GM21515 (cell line): ENCODE measurements around the gene PCDHGB3.

Source experiments
- ATAC-seq: cut with Tn5 transposase; IDR thresholded peaks from one replicate; pipeline ENCODE4 v1.9.1; 2021; ENCODE audit not compliant: unreplicated experiment

Gene PCDHGB3

DNA sequence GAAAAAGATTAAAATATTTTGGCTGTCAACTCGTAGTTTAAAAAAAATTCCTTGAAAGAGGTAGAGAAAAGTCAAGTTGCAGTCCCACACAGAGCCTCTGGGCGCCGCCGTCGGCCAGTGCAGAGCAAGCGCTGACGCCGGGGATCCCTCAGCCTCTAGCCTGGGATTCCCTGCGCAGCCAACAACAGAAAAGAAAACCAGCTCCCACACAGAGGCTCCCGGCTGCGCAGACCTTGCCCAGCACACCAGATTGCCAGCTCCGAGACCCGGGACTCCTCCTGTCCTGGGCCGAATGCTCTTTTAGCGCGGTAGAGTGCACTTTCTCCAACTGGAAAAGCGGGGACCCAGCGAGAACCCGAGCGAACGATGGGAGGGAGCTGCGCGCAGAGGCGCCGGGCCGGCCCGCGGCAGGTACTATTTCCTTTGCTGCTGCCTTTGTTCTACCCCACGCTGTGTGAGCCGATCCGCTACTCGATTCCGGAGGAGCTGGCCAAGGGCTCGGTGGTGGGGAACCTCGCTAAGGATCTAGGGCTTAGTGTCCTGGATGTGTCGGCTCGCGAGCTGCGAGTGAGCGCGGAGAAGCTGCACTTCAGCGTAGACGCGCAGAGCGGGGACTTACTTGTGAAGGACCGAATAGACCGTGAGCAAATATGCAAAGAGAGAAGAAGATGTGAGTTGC, 47.6 kb downstream of the PCDHGB3 start, which contains the start of gene PCDHGB7:
Gene PCDHGB7 (plus strand): TSS at position 184 of the 679 bp plus-strand sequence. CDS start 183 bp downstream, at position 367.
- ATAC-seq = peak; percentile 82

DNA sequence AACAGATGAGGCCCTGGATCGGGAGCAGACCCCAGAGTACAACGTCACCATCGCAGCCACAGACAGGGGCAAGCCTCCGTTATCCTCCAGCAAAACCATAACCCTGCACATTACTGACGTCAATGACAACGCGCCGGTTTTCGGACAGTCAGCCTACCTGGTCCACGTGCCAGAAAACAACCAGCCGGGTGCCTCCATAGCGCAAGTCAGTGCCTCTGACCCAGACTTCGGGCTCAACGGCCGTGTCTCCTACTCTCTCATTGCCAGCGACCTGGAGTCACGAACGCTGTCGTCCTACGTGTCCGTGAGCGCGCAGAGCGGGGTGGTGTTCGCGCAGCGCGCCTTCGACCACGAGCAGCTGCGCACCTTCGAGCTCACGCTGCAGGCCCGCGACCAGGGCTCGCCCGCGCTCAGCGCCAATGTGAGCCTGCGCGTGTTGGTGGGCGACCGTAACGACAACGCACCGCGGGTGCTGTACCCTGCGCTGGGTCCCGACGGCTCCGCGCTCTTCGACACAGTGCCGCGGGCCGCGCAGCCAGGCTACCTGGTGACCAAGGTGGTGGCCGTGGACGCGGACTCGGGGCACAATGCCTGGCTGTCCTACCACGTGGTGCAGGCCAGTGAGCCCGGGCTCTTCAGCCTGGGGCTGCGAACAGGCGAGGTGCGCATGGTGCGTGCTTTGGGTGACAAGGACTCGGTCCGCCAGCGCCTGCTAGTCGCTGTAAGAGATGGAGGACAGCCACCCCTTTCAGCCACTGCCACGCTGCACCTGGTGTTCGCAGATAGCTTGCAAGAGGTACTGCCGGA, 49.2 kb downstream of the PCDHGB3 start:
- no peak for ATAC-seq

DNA sequence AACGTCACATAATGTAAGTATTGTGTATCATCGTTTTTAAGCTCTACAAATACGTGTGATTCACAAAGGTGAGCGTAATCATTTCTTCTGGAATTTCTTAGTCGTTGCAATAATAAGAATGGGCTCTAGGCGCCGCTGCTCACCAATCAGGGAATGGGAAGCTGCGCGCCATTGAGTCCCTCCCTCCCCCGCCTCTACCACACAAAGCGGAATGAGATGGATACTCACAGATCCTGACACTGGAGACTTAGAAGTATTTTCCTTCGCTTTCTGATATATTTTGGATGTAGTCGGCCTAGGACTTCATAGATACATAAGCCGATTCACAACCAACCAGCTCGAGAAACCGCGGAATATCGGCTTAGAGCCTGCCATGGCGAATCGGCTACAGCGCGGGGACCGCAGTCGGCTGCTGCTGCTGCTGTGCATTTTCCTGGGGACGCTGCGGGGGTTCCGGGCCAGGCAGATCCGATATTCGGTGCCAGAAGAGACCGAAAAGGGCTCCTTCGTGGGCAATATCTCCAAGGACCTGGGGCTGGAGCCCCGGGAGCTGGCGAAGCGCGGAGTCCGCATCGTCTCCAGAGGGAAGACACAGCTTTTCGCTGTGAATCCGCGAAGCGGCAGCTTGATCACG, 50.9 kb downstream of the PCDHGB3 start, which contains the start of gene PCDHGA11:
Gene PCDHGA11 (plus strand): TSS at position 197 of the 634 bp plus-strand sequence. CDS start 177 bp downstream, at position 374.
- peak; percentile 46 for ATAC-seq

DNA sequence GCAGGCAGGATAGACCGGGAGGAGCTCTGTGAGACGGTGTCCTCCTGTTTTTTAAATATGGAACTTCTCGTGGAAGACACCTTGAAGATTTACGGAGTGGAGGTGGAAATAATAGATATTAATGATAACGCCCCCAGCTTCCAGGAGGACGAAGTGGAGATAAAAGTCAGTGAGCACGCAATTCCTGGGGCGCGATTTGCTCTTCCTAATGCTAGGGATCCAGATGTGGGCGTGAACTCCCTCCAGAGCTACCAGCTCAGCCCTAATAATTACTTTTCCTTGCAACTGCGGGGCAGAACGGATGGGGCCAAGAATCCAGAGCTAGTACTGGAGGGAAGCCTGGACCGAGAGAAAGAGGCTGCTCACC, 51.4 kb downstream of the PCDHGB3 start:
- ATAC-seq = no peak
